Stimulated activated naive CD4-positive, alpha-beta T cell (primary cell): ENCODE data around the gene UFSP1.
A peak's percentile ranks its signal among the peaks of the same experiment; 100 is the strongest.

Experiments used
- DNase-seq, 6 experiments: peaks; one replicate each; lab custom pipeline; 2025; lab: John Stamatoyannopoulos, UW

UFSP1 gene

DNA sequence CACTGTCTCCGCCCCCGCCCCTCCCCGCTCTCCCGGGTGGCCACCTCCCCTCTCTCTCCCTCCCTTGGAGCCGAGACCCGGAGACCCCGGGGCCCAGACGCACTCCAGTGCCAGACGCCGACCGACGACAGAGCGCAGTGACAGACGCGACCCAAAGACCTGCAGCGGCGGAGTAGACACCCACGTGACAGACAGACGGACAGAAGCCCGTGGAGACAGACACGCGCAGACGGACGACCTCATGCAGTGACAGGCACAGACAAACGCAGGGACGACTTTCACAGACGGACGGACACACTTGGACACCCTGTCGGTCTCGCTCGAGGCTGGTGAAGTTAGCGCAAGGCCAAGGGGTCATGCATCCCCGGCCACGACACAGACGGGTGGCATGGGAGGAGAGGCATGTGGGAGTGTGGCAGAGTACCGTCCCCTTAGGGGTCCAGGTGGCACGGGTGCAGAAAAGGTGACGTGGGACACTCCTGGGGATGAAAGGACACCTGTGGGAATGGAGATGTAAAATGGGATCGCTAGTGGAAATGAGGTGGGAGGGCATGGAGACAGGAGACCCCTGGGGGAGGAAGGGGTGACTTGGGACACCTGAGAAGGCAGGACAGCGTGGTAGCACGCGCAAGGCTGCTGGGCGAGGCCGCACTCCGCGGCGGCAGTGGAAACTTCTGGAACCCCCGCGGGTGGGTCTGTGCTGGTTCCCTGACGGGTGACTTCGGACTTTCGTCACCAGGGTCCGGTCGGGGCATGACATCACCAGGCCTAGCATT, 6.6 kb upstream of the UFSP1 start:
- DNase-seq = peak in 4 of 6 experiments; percentile 20 to 37 (median 21)

- DNase-seq = no peak
Observed at GRCh38 chr7:100895701-100895955, 6.1 kb upstream of the UFSP1 start, which contains the start of gene ACHE. Gene ACHE (minus strand): TSS chr7:100895888. CDS start chr7:100894232, 1,656 bp downstream.

GRCh38 chr7:100894860-100895700, 5.6 kb upstream of the UFSP1 start:
- peak in 4 of 6 experiments; percentile 31 to 55 (median 44) for DNase-seq

GRCh38 chr7:100893910-100894721, 4.6 kb upstream of the UFSP1 start:
- DNase-seq = no peak

DNA sequence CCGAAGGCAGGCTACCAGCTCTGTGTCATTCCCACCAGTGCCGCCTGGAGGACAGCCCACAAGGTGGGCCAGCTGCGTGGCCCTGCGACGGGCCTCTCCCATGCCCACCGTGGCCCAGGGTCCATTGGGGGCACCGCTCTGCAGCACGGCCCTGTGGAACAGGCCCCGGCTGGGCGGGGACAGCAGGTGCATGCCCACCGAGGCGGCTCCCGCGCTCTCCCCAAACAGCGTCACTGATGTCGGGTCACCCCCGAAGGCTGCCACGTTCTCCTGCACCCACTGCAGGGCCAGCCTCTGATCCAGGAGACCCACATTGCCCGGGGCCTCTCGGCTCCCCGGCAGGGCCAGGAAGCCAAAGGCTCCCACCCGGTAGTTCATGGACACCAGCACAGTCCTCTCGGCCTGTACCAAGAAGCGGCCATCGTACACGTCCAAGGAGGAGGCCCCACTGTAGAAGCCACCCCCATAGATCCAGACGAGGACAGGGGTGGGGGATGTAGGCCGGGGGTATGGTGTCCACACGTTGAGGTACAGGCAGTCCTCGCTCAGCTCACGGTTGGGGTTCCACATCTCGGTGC, 3.9 kb upstream of the UFSP1 start:
- no peak for DNase-seq

- DNase-seq = no peak
Observed at GRCh38 chr7:100892364-100893317, 3.1 kb upstream of the UFSP1 start.

GRCh38 chr7:100891568-100892247, 2.2 kb upstream of the UFSP1 start:
- DNase-seq = no peak

- peak in 1 of 6 experiments; percentile 22 for DNase-seq
Observed at GRCh38 chr7:100890653-100891567, 1.4 kb upstream of the UFSP1 start.

DNA sequence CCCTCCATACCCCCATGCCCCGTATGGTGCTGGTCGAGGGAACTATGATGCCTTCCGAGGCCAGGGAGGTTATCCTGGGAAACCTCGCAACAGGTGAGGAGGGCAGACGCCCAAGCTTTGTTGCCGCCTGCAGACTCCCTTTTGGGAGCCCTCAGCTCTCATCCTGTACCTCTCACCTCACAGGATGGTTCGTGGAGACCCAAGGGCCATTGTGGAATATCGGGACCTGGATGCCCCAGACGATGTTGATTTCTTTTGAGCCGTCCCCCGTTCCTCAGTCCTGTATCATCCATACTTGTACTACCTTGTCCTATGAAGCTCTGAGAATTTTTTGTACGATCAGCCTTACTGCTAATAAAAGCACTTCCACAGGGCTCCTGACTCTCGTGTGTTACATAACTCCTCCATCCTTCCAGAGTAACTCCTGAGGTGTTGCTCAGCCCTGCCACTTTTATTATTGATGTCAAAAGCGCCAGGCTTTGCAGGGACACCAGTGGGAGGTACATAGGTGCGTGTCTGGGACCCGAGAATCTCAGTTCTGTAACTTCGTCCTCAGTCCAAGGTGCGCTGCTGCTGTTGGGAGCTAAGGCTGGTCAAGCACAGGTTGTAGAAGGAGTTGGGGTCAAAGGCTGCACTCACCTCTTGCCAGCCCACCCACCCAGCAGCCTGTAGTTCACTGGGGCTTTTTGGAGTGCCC, 1.1 kb downstream of the UFSP1 start:
- peak in 1 of 6 experiments; percentile 28 for DNase-seq

- DNase-seq = peak; percentile 33 to 56 (median 51)
Observed at GRCh38 chr7:100887516-100888290, 1.8 kb downstream of the UFSP1 start.

DNA sequence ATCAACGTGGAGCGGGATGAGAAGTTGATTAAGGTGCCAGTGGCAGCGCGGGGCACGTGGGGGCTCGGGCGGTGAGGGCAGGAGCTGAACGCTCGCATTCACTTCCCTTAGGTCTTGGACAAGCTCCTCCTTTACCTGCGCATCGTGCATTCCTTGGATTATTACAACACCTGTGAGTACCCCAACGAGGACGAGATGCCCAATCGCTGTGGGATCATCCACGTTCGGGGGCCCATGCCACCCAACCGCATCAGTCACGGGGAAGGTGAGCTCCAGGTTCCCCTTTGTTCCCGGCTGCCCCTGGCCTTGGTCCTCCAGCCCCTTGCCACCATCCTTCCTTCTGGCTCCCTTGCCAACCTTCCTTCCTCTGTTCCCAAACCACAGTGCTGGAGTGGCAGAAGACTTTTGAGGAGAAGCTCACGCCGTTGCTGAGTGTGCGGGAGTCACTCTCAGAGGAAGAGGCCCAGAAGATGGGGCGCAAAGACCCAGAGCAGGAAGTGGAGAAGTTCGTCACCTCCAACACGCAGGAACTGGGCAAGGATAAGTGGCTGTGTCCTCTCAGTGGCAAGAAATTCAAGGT, 2.5 kb downstream of the UFSP1 start:
- DNase-seq = no peak

GRCh38 chr7:100886142-100886935, 3.2 kb downstream of the UFSP1 start:
- DNase-seq = no peak

DNA sequence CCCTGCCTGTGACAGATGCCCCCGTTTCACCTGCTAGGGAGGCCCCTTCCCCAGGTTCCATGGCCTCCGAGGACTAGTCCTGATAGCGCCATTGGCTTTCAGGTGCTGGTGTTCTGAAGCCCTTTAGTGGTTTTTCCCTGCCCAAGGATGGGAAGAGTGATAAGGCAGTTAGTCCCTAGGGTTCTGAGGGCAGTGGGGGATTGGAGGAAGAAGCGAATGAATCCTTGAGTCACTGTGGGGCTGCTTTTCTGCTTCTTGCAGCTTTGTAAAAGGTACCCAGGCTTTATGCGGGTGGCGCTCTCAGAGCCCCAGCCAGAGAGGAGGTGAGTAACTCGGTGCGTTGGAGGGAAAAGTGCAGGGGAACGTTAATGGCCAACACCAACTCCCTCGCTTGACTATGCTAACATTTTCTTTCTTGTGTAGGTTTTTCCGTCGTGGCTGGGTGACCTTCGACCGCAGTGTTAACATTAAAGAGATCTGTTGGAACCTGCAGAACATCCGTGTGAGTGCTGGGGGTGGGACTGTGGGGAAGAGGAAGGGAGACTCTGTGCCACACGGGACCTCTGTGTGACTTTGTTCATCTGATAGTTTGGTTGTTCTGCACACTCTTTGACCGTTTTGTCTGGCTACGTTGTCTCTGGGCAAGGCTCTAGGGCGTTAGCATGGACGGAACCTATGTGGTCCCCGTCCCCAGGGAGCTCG, 3.9 kb downstream of the UFSP1 start:
- no peak for DNase-seq

GRCh38 chr7:100884736-100885439, 4.6 kb downstream of the UFSP1 start:
- no peak for DNase-seq
